K562 (cell line): ENCODE results near the gene DENND5B. TPM values are rescaled to one million over a fixed set of nuclear protein-coding genes. Genes with fewer than 3 reads are reported as not detected.

Experiments used
- ATAC-seq: fragments of 200-7000 bp; cut with Tn5 transposase; 3 replicates; pipeline ENCODE4 v1.9.1; 2020; ENCODE audit warnings: moderate library complexity
- BruUV-seq: library from RNA; stranded (reverse); fragments of 400-500 nt; replicated peaks from 2 replicates; lab custom pipeline; 2021; lab: Mats Ljungman, UMichigan
- CTCF ChIA-PET: fragments of 300-600 bp; formaldehyde crosslinking; extraction: SDS; loops from one replicate; lab custom pipeline; 2021; ENCODE audit warnings: low intra/inter-chr PET ratio; lab: Yijun Ruan, JAX
- POLR2A ChIA-PET: fragments of 300-600, 350-650 bp; sonication (Branson Sonifier 250); formaldehyde crosslinking; extraction: SDS; loops from one replicate; lab custom pipeline; 2021; ENCODE audit warnings: antibody characterized with exemption, inconsistent platforms; lab: Yijun Ruan, JAX
- DNase-seq, 4 experiments: peaks; one replicate each; pipeline versions ENCODE4 v3.0.0 to v3.0.0-alpha.2; 2011 to 2018; ENCODE audit warnings: low spot score in 3 of 4, mixed read lengths in 3 of 4; ENCODE audit errors: extremely low read depth in 1 of 4
- FAIRE-seq: peaks from 2 replicates; lab custom pipeline; 2011; peaks lifted over from hg19 to GRCh38; lab: Jason Lieb, UNC
- H2AFZ ChIP-seq: 2 replicates; pipeline ENCODE4 v1.6.0; 2011; ENCODE audit warnings: low read depth, low read length, control low read depth, inconsistent platforms
- H3K27ac ChIP-seq: fragments of 200-600 bp; 3 replicates; pipeline ENCODE4 v1.8.0; 2011; ENCODE audit warnings: low read depth, mild to moderate bottlenecking, control low read depth, inconsistent platforms, low read length, moderate library complexity, mixed read lengths; ENCODE audit errors: extremely low read depth
- H3K27me3 ChIP-seq, 2 experiments: fragments of 300-600 bp in 1 of 2; 2 replicates in 1 of 2; 3 replicates in 1 of 2; pipeline versions ENCODE4 v1.6.0 to v1.8.0; 2011; ENCODE audit warnings: inconsistent platforms in 2 of 2, low read length in 2 of 2, mild to moderate bottlenecking in 1 of 2, mixed read lengths in 1 of 2, moderate library complexity in 1 of 2; ENCODE audit not compliant: control insufficient read depth in 2 of 2, insufficient read depth in 2 of 2
- H3K36me3 ChIP-seq: fragments of 300-600 bp; 3 replicates; pipeline ENCODE4 v1.8.0; 2011; ENCODE audit warnings: mild to moderate bottlenecking, low read length, inconsistent platforms; ENCODE audit not compliant: control insufficient read depth, insufficient read depth
- H3K4me1 ChIP-seq, 2 experiments: fragments of 200-600 bp in 1 of 2; replicated peaks in 1 of 2; 2 replicates in 1 of 2; 3 replicates in 1 of 2; pipeline versions ENCODE4 v1.5.1 to v1.8.0; 2011; ENCODE audit warnings: inconsistent platforms in 2 of 2, low read length in 2 of 2, mild to moderate bottlenecking in 1 of 2, mixed read lengths in 1 of 2, moderate library complexity in 1 of 2; ENCODE audit not compliant: control insufficient read depth in 2 of 2, insufficient read depth in 2 of 2
- H3K4me2 ChIP-seq: 2 replicates; pipeline ENCODE4 v1.6.1; 2011; ENCODE audit warnings: low read length, control low read depth, inconsistent platforms, mixed read lengths; ENCODE audit not compliant: insufficient read depth
- H3K4me3 ChIP-seq: fragments of 200-600 bp; sonication (generic), shearing (Covaris generic); 2 replicates; pipeline ENCODE4 v1.5.1; 2016; ENCODE audit warnings: control low read depth, inconsistent platforms
- H3K79me2 ChIP-seq: fragments of 200-600 bp; 3 replicates; pipeline ENCODE4 v1.8.0; 2011; ENCODE audit warnings: low read length, inconsistent platforms; ENCODE audit not compliant: control insufficient read depth, insufficient read depth
- H3K9ac ChIP-seq, 2 experiments: 2 replicates each; pipeline versions ENCODE4 v1.6.0 to v1.6.1; 2011; ENCODE audit warnings: low read depth in 2 of 2, low read length in 2 of 2, control low read depth in 1 of 2, inconsistent platforms in 1 of 2, mild to moderate bottlenecking in 1 of 2, mixed read lengths in 1 of 2; ENCODE audit not compliant: insufficient read depth in 1 of 2
- H3K9me1 ChIP-seq: one replicate; pipeline ENCODE4 v1.6.0; 2011; ENCODE audit warnings: inconsistent platforms, mild to moderate bottlenecking, low read length, moderate library complexity; ENCODE audit not compliant: control insufficient read depth, insufficient read depth
- H3K9me3 ChIP-seq: replicated peaks from 2 replicates; pipeline ENCODE4 v1.5.1; 2011; ENCODE audit warnings: low read depth, low read length, inconsistent platforms; ENCODE audit not compliant: control insufficient read depth, insufficient read depth
- H4K20me1 ChIP-seq: replicated peaks from 2 replicates; pipeline ENCODE4 v1.6.1; 2011; ENCODE audit warnings: low read length, inconsistent platforms, mixed read lengths; ENCODE audit not compliant: control insufficient read depth, insufficient read depth
- BHLHE40 ChIP-seq: IDR thresholded peaks from 2 replicates; pipeline ENCODE4 v1.6.1; 2011; ENCODE audit warnings: low read length, improper control_type of control experiment
- EGR1 ChIP-seq: fragments of 450-650 bp; conservative IDR thresholded peaks from 2 replicates; pipeline ENCODE4 v1.6.1; 2017; ENCODE audit warnings: mild to moderate bottlenecking
- FOS ChIP-seq: IDR thresholded peaks from 3 replicates; pipeline ENCODE4 v1.6.1; 2011; ENCODE audit not compliant: insufficient read length; ENCODE audit errors: extremely low read depth
- FOXP4 ChIP-seq: sonication (generic); formaldehyde crosslinking; IDR thresholded peaks from 2 replicates; pipeline ENCODE4 v1.8.0; 2022; ENCODE audit warnings: mild to moderate bottlenecking, missing genetic modification reagents, borderline replicate concordance
- GATAD2A ChIP-seq: fragments of 450-650 bp; IDR thresholded peaks from 2 replicates; pipeline ENCODE4 v1.6.1; 2017
- ILK ChIP-seq: fragments of 450-650 bp; IDR thresholded peaks from 2 replicates; pipeline ENCODE4 v1.6.1; 2016; ENCODE audit warnings: missing genetic modification characterization, low read depth, mild to moderate bottlenecking, missing compliant biosample characterization, moderate library complexity, borderline replicate concordance
- NFIX ChIP-seq: fragments of 250-450 bp; sonication (Bioruptor Pico); IDR thresholded peaks from 2 replicates; pipeline ENCODE4 v1.4.0; 2020; ENCODE audit warnings: low read depth, mild to moderate bottlenecking, moderate library complexity
- NR0B1 ChIP-seq: fragments of 450-650 bp; IDR thresholded peaks from one replicate; pipeline ENCODE4 v1.6.1; 2018; ENCODE audit warnings: mild to moderate bottlenecking, moderate library complexity; ENCODE audit not compliant: partially characterized antibody
- NR2C2 ChIP-seq, 2 experiments: fragments of 200-800 bp in 1 of 2; sonication (Bioruptor generic) in 1 of 2; sonication (generic) in 1 of 2; formaldehyde crosslinking in 1 of 2; IDR thresholded peaks; 2 replicates each; pipeline versions ENCODE4 v1.6.1 to v1.8.0; 2016 to 2022; ENCODE audit warnings: mild to moderate bottlenecking in 1 of 2, missing compliant biosample characterization in 1 of 2, missing genetic modification characterization in 1 of 2, missing genetic modification reagents in 1 of 2
- NR2F6 ChIP-seq: fragments of 450-650 bp; formaldehyde crosslinking; IDR thresholded peaks from 2 replicates; pipeline ENCODE4 v1.4.0; 2020; ENCODE audit warnings: mild to moderate bottlenecking
- SIRT6 ChIP-seq: IDR thresholded peaks from one replicate; pipeline ENCODE4 v1.6.1; 2012; ENCODE audit warnings: low read depth, mild to moderate bottlenecking, control low read depth, inconsistent platforms, low read length, moderate library complexity
- TEAD2 ChIP-seq: fragments of 450-650 bp; IDR thresholded peaks from 2 replicates; pipeline ENCODE4 v1.6.1; 2016; ENCODE audit warnings: missing genetic modification characterization, control low read depth, missing compliant biosample characterization
- USF2 ChIP-seq: sonication (generic); formaldehyde crosslinking; IDR thresholded peaks from 2 replicates; pipeline ENCODE4 v1.5.0; 2020; ENCODE audit warnings: missing genetic modification reagents
- ZC3H8 ChIP-seq: fragments of 450-650 bp; IDR thresholded peaks from 2 replicates; pipeline ENCODE4 v1.6.1; 2017
- ZNF584 ChIP-seq: fragments of 200-800 bp; sonication (Bioruptor generic); IDR thresholded peaks from 2 replicates; pipeline ENCODE4 v1.6.1; 2016; ENCODE audit warnings: low read depth, mild to moderate bottlenecking, missing genetic modification characterization, missing compliant biosample characterization
- WGBS: fragments of 100-300 bp; shearing (Covaris generic); methylation state at CpG from one replicate; pipeline ENCODE4 v1.1.6; 2016; ENCODE audit warnings: low coverage, mixed read lengths; ENCODE audit not compliant: insufficient coverage; ENCODE audit errors: missing lambda C conversion rate; 5-methylcytosine and 5-hydroxymethylcytosine counted together
- in situ Hi-C: fragments of 300-500 bp; cut with MboI; formaldehyde crosslinking; loops from 4 replicates; pipeline ENCODE4 v1.15.0; 2018; ENCODE audit warnings: inconsistent platforms, mixed read lengths
- intact Hi-C: fragments of 100-400 bp; cut with micrococcal nuclease; formaldehyde crosslinking; loops from 2 replicates; pipeline ENCODE4 v1.14.2; 2022
- polyA plus RNA-seq, 8 experiments: library from polyadenylated mRNA; depleted of rRNA in 4 of 8; stranded (reverse) in 5 of 8; unstranded in 3 of 8; fragments of >200 nt; fragmentation: Nextera tagmentation in 2 of 8; fragmentation: Illumina TruSeq in 1 of 8; extraction: Ambion mirVana in 2 of 8; extraction: Trizol in 1 of 8; gene quantifications; 2 replicates each; pipeline versions ENCODE4 v1.2.1 to v1.2.3, GENCODE V29; 2011 to 2014; ENCODE audit warnings: inconsistent platforms in 1 of 8, missing spikeins in 1 of 8
- total RNA-seq, 7 experiments: library from RNA; depleted of rRNA in 6 of 7; stranded (reverse); fragments of >200 nt in 6 of 7; fragmentation: Illumina TruSeq in 2 of 7; extraction: Trizol in 2 of 7; gene quantifications; 2 replicates each; pipeline versions ENCODE4 v1.2.1 to v1.2.3, GENCODE V29; 2011 to 2021; ENCODE audit warnings: low replicate concordance in 1 of 7

The DENND5B gene
- total and polyA plus RNA-seq, 9 of the 15 experiments (the other 6 are each of a cell fraction or from before 2014, with no cell fraction given): 0.99 to 6.0 (median 3.6) TPM

- ATAC-seq (no peak), DNase-seq (no peak)
- Histone ChIP-seq H3K36me3 (no peaks in the 10 kb centered on the region), H3K9me1 (no peaks in the 10 kb centered on the region), H3K79me2 (no peaks in the 10 kb centered on the region), H3K9ac (no peak overlapping the region), H4K20me1 (no peaks in the 10 kb centered on the region)
- no TSS peak for BruUV-seq
- TF ChIP-seq NR2F6 (CRISPR knock-in tag) (no peak), USF2 (CRISPR knock-in tag) (no peak), ZC3H8 (no peak), GATAD2A (no peak), ZNF584 (no peak), FOXP4 (no peak), TEAD2 (no peak), NR0B1 (no peak), FOS (no peak), NFIX (CRISPR knock-in tag) (no peak), ILK (tag) (no peak), BHLHE40 (no peak), NR2C2 (CRISPR knock-in tag; IDR thresholded peaks at IDR 0.05) (no peak), NR2C2 (tag; IDR thresholded peaks at IDR 0.05) (no peak), EGR1 (no peak), SIRT6 (no peak)
- TF ChIP-seq, all 486 proteins: peak for 0
- Histone ChIP-seq H3K4me2 (no peak overlapping the region), H3K27me3 (peaks cover 0 to under 1% of the 10 kb centered on the region in 2 experiments; a peak in 2 of 5 replicates), H3K9me3 (no peaks in the 10 kb centered on the region), H3K4me1 (no peaks in the 10 kb centered on the region), H3K27ac (no peak overlapping the region), H2AFZ (no peak overlapping the region), H3K4me3 (no peak overlapping the region)
- no peak for FAIRE-seq
- intact Hi-C loops (no loop called here), in situ Hi-C loops (no loop called here)
- POLR2A ChIA-PET: no interaction called here
- 9% methylated on average over 3 of the region's 3 CpGs for WGBS
- CTCF ChIA-PET: interaction anchor here (0.6 kb wide), 1 partner anchor 1930 kb away, joined by 3 read pairs; no protein-coding TSS in a partner anchor
These were observed 112.0 kb downstream of the DENND5B start for GRCh38 chr12:31478898-31479297.
